Measurements from ENCODE around the gene ARHGAP32. TPM values are rescaled to one million over a fixed set of nuclear protein-coding genes. Genes with fewer than 3 reads are reported as not detected.

Gene ARHGAP32
- total RNA-seq, 1 experiment from 2014 or later, result 62.6 TPM

DNA sequence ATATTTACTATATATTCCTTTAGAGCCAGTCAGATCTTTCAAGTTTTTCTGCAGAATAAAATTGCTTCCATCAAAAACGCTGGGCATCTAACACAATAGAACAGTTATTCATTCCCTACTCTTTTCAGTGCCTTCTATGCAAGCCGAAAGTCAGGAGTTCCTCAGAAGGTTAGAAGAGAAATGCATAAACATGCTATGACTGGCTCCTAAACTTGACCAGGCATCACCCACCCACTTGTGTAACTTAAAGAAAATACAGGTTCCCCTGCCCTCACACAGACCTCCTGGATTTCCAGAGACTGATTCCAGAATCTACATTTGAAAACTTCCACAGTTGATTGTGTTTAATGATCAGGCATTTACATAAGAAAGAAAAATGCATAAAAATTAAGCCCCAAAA, 19.3 kb upstream of the ARHGAP32 start:
- Mint-ChIP-seq H3K4me1 (ENCODE audit: insufficient read depth, unreplicated experiment) (peaks cover 31% of the 10 kb centered on the region), H3K4me3 (ENCODE audit: unreplicated experiment) (no peak overlapping the region), H3K9me3 (ENCODE audit: unreplicated experiment) (no peaks in the 10 kb centered on the region), H3K27me3 (ENCODE audit: insufficient read depth, unreplicated experiment) (no peaks in the 10 kb centered on the region), H3K27ac (ENCODE audit: low read depth, unreplicated experiment) (no peak overlapping the region), H3K36me3 (ENCODE audit: insufficient read depth, unreplicated experiment) (no peaks in the 10 kb centered on the region)
- TF ChIP-seq CTCF (IDR thresholded peaks at IDR 0.05; ENCODE audit: unreplicated experiment), result no peak
- no peak for DNase-seq (ENCODE audit: unreplicated experiment)
- ChIA-PET POLR2A (interaction anchor here (2.2 kb wide), 1 partner anchor 12 kb away, joined by 9 read pairs; no protein-coding TSS in a partner anchor), CTCF (no interaction called here)
- BruUV-seq (replicated peaks), result no TSS peak
- intact Hi-C loops (cut with micrococcal nuclease), result no loop called here

DNA sequence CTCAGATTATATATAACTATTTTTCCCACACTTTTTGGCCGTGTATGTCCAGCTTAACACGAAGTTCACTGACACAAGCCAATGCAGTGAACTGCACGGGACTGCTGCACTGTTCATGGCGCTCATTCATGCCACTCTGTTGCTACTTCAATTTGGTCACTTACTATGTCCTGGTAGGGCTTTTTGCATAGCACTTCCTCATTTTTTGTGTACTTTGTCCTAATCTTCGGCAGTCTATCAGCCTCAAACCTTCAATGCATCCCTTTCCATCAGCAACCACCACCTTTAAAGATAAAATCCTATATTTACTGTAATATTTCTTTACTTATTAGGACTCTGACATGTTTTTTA, 18.7 kb upstream of the ARHGAP32 start:
- H3K27me3 Mint-ChIP-seq (ENCODE audit: insufficient read depth, unreplicated experiment), result no peaks in the 10 kb centered on the region
- BruUV-seq (replicated peaks), result no TSS peak
- peaks cover 28% of the 10 kb centered on the region for H3K4me1 Mint-ChIP-seq (ENCODE audit: insufficient read depth, unreplicated experiment)
- H3K4me3 Mint-ChIP-seq (ENCODE audit: unreplicated experiment), result no peak overlapping the region
- ChIA-PET POLR2A (interaction anchor here (0.7 to 2.0 kb wide), 4 partner anchors 10 to 21 kb away, joined by 3 to 8 read pairs (median 4); no protein-coding TSS in a partner anchor), CTCF (no interaction called here)
- no peak for DNase-seq (ENCODE audit: unreplicated experiment)
- H3K36me3 Mint-ChIP-seq (ENCODE audit: insufficient read depth, unreplicated experiment), result no peaks in the 10 kb centered on the region
- TF ChIP-seq CTCF (IDR thresholded peaks at IDR 0.05; ENCODE audit: unreplicated experiment), result no peak
- no peaks in the 10 kb centered on the region for H3K9me3 Mint-ChIP-seq (ENCODE audit: unreplicated experiment)
- intact Hi-C loops (cut with micrococcal nuclease), result no loop called here
- H3K27ac Mint-ChIP-seq (ENCODE audit: low read depth, unreplicated experiment), result peak overlapping the region; percentile 19

GRCh38 chr11:129209891-129210830, 18.0 kb upstream of the ARHGAP32 start:
- POLR2A ChIA-PET, result interaction anchor here (0.7 to 2.0 kb wide), 5 partner anchors 11 to 233 kb away, joined by 3 to 8 read pairs (median 5); no protein-coding TSS in a partner anchor
- CTCF ChIA-PET, result interaction anchor here (0.6 kb wide), 1 partner anchor 29 kb away, joined by 3 read pairs; no protein-coding TSS in a partner anchor
- Mint-ChIP-seq H3K36me3 (ENCODE audit: insufficient read depth, unreplicated experiment) (no peaks in the 10 kb centered on the region), H3K4me3 (ENCODE audit: unreplicated experiment) (no peak overlapping the region), H3K4me1 (ENCODE audit: insufficient read depth, unreplicated experiment) (peaks cover 22% of the 10 kb centered on the region), H3K27ac (ENCODE audit: low read depth, unreplicated experiment) (peak overlapping the region; percentile 19), H3K9me3 (ENCODE audit: unreplicated experiment) (no peaks in the 10 kb centered on the region), H3K27me3 (ENCODE audit: insufficient read depth, unreplicated experiment) (no peaks in the 10 kb centered on the region)
- no peak for DNase-seq (ENCODE audit: unreplicated experiment)
- intact Hi-C loops (cut with micrococcal nuclease), result no loop called here
- no peak for TF ChIP-seq CTCF (IDR thresholded peaks at IDR 0.05; ENCODE audit: unreplicated experiment)
- BruUV-seq (replicated peaks), result no TSS peak

DNA sequence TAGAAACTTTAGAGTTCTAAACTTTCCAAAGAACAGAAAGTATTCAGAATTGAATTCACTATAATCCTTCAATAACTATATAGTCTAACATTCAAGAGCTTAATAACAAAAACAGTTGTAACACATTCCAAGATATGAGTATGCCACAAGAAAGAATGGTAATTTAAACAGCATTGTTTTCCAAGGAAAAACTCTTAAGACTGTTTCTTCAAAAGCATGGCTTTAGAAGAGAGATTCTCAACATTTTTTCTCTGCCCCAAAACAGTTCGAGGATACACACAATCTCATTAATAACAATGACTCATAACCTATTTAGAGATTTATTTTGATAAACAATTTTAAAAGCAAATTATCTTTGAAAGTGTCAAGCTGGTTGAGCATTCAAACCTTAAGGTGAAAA, 16.7 kb upstream of the ARHGAP32 start:
- H3K4me3 Mint-ChIP-seq (ENCODE audit: unreplicated experiment), result no peak overlapping the region
- intact Hi-C loops (cut with micrococcal nuclease), result no loop called here
- H3K9me3 Mint-ChIP-seq (ENCODE audit: unreplicated experiment), result no peaks in the 10 kb centered on the region
- BruUV-seq (replicated peaks), result no TSS peak
- no peak overlapping the region for H3K27ac Mint-ChIP-seq (ENCODE audit: low read depth, unreplicated experiment)
- no peaks in the 10 kb centered on the region for H3K27me3 Mint-ChIP-seq (ENCODE audit: insufficient read depth, unreplicated experiment)
- ChIA-PET POLR2A (interaction anchor here (1.4 to 2.0 kb wide), 2 partner anchors 12 to 17 kb away, joined by 6 to 8 read pairs; partner anchors contain the start of gene ARHGAP32), CTCF (interaction anchor here (1.3 kb wide), 1 partner anchor 19 kb away, joined by 3 read pairs; no protein-coding TSS in a partner anchor)
- H3K4me1 Mint-ChIP-seq (ENCODE audit: insufficient read depth, unreplicated experiment), result peaks cover 17% of the 10 kb centered on the region
- H3K36me3 Mint-ChIP-seq (ENCODE audit: insufficient read depth, unreplicated experiment), result no peaks in the 10 kb centered on the region
- DNase-seq (ENCODE audit: unreplicated experiment), result no peak
- no peak for TF ChIP-seq CTCF (IDR thresholded peaks at IDR 0.05; ENCODE audit: unreplicated experiment)
